HG03159 (cell line): ENCODE measurements around the gene ERF.
"Not testable (repeated sequence)": the region's sequence is repeated elsewhere in the genome, so short reads cannot be mapped to it uniquely, and the experiment has no call there.

Source experiments
- ATAC-seq: cut with Tn5 transposase; IDR thresholded peaks from one replicate; pipeline ENCODE4 v1.9.1; 2021; ENCODE audit warnings: mild to moderate bottlenecking, moderate library complexity; ENCODE audit not compliant: unreplicated experiment

ERF gene

DNA sequence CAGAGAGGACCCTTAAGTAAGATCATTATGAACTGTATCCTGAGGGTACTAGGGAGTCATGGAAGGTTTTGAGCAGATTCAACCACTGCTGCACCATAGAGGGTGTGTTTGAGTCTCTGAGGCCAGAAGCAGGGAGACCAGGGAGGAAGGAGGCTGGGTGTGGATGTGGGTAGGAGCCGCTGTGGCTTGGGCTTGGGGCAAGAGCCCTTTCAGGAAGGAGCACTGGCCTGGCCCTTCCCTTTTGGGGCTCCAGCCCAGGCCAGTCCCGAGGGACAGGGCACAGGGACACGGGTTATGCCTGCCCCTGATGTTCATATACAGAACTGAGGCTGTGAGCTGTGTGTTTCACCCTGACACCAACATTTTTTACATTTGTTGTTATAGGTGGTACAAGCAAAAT is 21.4 kb upstream of the ERF start:
- no peak for ATAC-seq

DNA sequence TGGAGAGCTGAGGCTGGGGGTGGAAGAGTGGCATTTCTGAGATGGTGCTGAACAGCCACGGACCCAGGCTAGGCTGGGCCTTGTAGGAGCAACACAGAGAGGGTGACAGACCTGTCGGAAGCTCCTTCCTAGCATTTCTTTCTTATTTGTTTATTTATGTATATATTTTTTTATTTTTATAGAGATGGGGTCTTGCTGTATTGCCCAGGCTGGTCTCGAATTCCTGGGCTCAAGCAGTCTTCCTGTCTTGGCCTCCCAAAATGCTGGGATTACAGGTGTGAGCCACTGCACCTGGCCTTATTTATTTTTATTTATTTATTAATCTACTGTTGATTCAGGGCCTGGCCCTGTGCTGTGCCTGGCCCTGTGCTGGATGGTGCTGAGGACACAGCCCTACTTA is 20.6 kb upstream of the ERF start:
- ATAC-seq, result no peak

DNA sequence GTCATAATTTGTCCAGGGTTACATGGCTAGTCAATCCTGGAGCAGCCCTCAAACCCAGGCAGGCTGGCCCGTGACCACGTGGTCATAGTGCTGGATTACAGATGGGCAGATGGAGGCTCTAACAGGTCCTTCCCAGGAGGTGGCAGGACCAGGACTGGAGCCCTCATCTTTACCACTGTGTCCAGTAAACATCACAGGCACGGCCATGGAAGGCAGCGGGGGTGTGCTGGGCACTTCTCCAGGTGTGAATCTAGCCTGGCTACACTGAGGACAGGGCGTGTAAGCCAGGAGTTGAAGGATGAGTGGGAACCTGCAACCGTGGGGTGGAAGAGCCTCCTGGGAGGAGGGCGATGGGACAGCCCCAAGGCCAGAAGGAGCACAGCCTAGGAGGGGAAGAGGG is 20.2 kb upstream of the ERF start:
- no peak for ATAC-seq

DNA sequence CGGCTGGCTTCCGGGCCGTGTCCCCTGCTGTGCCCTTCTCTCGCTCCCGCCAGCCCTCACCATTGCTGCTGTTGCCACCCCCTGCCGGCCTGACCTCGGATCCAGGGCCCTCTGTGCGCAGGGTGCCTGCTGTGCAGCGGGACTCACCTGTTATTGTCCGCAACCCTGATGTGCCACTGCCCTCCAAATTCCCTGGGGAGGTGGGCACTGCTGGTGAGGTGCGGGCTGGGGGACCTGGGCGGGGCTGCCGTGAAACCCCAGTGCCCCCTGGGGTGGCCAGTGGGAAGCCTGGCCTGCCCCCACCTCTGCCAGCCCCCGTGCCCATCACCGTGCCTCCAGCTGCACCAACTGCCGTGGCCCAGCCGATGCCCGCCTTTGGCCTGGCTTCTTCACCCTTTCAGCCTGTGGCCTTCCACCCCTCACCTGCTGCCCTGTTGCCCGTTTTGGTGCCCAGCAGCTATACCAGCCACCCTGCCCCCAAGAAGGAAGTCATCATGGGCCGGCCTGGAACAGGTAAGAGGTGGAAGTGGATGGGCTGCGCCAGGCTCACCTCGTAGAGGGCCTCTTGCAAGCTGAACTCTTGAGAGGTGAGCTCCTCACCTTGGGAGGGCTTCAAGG is 19.2 kb upstream of the ERF start:
- ATAC-seq, result no peak

DNA sequence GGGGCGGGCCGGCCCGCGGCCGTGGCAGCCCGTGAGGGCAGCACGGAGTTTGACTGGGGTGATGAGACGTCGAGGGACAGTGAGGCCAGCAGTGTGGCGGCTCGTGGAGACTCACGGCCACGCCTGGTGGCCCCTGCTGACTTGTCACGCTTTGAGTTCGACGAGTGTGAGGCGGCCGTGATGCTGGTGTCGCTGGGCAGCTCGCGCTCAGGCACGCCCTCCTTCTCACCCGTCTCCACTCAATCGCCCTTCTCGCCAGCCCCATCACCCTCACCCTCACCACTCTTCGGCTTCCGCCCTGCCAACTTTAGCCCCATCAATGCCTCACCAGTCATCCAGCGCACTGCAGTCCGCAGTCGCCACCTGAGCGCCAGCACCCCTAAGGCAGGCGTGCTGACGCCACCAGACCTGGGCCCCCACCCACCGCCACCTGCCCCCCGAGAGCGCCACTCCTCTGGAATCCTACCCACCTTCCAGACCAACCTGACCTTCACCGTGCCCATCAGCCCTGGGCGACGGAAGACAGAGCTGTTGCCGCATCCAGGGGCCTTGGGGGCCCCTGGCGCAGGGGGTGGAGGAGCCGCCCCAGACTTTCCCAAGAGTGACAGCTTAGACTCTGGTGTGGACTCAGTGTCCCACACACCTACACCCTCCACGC is 18.6 kb upstream of the ERF start:
- no peak for ATAC-seq

DNA sequence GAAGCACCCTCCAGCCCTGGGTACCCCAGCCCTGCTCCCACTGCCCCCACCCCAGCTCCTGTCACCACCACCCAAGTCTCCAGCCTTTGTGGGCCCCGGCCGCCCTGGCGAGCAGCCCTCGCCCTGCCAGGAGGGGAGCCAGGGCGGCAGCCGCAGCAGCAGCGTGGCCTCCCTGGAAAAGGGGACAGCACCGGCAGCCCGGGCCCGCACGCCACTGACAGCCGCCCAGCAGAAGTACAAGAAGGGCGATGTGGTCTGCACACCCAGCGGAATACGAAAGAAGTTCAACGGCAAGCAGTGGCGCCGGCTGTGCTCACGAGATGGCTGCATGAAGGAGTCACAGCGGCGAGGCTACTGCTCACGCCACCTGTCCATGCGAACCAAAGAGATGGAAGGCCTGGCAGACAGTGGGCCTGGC is 18.1 kb upstream of the ERF start:
- no peak for ATAC-seq

DNA sequence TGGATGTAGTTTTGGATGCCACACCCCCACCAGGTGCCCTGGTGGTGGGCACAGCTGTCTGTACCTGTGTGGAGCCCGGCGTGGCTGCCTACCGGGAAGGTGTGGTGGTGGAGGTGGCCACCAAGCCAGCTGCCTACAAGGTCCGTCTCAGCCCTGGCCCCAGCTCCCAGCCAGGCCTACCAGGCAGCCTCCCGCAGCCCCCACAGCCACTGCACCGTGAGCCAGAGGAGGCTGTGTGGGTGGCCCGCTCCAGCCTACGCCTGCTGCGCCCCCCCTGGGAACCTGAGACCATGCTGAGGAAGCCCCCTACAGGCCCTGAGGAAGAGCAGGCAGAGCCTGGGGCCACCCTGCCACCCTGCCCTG is 17.6 kb upstream of the ERF start:
- no peak for ATAC-seq

DNA sequence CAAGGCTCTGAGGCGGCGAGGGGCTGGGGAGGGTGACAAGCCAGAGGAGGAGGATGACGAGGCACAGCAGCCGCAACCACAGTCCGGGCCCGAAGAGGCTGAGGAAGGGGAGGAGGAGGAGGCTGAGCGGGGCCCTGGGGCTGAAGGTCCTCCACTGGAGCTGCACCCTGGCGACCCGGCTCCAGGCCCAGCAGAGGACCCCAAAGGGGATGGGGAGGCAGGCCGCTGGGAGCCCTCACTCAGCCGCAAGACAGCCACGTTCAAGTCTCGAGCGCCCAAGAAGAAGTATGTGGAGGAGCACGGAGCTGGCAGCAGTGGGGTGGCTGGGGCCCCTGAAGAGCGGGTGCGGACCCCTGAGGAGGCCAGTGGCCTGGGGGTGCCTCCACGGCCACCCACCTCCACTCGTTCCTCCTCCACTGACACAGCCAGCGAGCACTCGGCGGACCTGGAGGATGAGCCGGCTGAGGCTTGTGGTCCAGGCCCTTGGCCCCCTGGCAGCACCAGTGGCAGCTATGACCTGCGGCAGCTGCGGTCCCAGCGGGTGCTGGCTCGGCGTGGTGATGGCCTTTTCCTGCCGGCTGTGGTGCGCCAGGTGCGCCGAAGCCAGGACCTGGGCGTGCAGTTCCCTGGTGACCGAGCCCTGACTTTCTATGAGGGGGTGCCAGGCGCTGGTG is 17.1 kb upstream of the ERF start:
- ATAC-seq, result no peak

DNA sequence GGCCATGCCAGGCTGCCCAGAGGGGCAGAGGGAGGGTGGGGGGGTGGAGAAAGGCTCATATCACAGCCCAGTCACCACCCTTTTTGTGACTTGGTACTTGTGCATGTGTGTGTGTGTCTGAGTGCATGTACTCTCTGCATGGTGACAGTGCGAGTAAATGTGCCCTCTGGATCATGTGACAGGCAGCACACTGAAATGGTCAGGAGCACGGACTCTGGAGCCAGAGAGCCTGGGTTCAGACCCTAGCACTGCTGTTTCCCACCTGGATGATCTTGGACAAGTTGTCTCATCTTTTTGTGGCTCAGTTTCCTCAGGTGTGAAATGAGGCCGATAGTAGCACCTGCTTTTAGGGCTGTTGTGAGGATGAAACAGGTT is 16.1 kb upstream of the ERF start:
- ATAC-seq, result no peak

DNA sequence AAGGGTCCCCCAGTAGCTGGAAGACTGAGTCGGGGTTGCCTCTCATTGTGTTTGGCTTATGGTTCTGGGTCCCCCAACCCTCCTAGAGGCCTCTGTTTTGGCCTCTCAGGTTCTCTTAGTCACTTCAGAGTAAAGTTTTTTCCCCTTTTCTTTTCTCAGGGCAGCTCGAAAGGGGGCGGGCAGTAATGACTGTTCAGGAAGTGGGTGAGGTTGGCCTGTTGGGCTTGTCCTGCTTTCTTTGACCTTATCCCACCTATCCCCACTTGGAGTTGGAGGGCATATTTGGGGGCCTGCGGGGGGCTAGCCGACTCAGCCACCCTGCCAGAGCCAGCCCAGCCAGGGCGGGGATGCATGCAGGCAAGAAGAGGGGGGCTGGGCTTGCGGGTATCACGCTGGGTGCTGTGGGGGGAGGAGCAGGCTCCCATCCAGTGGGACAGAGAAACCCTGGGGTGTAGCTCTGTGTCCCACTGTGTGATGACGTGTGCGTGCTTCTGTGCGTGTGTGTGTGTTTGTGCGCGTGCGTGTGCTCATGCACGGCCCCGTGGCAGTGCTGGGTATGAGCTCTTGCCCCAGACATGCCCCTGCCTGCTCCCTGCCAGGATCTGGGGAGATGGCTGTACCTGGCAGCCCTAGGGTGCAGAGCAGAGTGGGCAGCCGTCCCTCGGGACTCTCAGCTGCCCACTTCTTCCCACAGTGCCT is 15.6 kb upstream of the ERF start:
- no peak for ATAC-seq

DNA sequence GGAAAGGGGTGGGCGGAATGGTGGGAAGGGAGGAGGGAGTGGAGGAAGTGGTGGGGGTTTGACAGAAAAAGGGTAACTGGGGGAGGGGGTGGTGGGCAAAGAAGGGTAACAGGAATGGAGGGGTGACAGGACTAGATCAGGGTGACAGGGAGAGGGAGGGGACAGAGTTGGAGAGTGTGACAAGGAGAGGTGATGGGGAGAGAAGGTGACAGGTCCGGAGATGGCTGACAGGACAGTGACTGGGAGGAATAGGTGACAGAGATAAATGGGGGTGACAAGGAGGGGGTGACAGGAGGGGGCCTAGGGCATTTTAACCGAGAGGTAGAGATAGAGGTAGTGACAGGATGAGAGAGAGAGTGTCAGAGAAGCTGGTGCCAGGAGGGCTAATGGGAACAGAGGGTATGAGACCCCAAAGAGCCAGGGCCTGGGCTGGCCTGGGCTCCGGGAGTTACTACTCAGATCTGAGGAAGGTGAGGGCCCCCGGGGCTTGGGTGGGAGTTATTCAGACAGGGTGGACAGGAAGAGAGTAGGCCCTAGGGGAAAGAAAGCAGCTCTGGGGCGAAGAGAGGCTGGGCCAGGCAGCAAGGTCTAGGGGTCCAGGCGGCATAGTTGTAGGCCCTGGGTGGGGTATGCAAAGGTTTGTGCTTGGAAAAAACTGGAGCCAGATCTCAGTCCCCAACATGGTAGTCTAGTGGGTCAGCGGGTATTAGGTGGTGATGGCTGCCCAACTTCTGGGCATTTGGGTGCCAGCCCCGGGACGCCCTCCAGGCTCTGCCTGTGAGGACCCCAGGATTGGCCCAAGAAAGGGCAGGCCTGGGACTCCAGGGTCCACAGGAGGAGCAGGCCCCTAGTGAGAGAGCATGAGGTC is 14.8 kb upstream of the ERF start:
- ATAC-seq, result no peak

DNA sequence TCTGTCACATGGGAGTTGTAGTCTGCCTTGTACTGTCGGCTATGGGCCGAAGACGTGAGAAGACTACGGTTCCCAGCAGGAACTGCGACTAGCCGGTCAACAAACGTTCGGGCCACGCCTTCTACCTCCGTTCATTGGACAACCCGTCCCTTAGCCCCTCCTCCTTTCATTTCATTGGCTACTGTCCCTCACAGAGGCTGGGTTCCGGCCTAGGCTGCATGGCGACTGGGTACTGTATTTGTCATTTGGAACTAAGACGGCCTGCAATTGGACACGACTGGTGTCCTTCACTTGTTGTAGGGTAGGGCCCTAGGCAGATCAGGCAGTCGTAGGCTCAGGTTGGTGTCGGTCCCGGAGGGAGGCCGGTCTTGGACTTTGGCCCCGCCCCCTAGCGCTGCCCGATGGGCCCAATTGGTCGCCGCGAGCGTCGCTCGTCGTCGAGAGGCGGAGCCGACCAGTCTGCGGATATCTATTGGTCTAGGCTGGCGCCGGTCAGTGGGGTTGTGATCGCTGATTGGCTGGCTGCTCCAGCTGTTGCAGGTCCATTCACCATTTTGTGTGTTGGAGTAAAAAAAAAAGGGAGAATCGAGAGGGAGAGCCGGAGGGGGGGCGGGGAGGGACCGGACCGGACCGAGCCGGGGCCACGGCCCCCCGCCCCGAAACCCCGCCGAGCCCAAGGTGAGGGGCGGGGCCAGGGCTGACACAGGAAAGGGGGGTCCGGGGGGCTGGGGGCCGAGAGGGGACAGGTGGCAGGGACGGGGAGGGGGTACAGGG is 14.0 kb upstream of the ERF start, which contains the start of gene CIC:
Gene CIC (plus strand): TSS at position 549 of the 774 bp plus-strand sequence. CDS start 2,532 bp downstream, outside the sequence.
- peak; percentile 83 for ATAC-seq

DNA sequence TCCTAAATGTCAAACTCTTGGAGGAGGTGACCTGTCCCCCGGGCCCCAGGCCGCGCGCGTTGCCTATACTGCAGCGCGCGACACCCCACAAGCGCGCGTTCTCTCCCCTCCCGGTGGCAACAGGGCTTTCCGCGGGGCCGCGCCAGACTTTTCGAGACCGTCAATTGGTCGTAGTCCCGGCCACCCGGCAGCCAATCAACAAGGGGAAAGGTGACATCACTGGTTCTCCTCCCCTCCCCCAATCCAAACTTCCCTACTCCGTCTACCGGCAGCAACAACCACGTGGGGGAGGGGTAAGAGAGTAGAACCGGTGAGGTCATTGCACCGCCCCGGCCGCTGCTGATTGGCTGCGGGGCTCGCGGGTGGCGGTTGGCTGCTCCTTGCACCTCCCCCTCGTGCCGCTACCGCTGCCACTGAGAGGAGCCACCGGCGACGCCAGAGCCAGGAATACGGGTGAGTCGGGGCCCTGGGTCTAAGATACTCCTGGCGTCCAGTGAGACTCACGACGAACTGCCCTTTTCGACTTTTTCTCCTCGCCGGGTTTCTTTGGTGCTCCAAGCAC is 13.3 kb upstream of the ERF start:
- peak; percentile 50 for ATAC-seq

DNA sequence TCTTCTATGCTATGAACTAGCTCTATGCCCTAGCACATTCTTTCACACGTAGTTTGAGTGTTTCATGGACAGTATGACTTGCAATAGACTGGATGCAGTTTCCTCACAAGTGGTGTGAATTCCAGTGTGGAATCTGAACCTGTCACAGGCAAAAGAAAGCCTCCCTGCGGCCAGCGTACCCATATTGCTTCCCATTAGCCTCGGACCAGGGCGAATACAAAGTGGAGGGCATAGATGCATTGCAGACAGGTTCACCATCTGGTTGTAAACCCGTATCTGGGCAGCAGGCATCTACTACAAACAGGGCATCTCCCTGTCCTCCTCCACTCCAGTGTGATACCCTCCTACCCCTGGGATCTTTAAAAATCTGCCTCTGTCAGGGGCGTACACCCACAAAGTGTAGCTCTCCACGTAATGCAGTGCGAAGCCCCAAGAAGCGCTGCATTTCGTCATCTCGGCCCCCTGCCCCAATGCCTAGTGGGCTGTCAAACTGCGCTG is 12.8 kb upstream of the ERF start:
- no peak for ATAC-seq

DNA sequence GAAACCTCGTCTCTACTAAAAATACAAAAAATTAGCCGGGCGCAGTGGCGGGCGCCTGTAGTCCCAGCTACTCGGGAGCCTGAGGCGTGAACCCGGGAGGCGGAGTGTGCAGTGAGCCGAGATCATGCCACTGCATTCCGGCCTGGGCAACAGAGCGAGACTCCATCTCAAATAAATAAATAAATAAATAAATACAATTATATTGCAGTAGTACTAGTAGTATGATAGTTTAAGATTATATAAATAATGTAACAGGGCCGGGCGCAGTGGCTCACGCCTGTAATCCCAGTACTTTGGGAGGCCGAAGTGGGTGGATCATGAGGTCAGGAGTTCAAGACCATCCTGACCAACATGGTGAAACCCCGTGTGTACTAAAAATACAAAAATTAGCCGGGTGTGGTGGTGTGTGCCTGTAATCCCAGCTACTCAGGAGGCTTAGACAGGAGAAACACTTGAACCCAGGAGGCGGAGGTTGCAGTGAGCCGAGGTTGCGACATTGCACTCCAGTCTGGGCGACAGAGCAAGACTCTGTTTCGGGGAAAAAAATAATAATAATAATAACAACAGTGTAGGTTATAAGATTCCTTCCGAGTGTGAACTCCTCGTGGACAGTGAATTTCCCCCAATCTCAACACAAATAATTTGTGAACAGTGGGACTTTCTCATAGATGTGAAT is 12.1 kb upstream of the ERF start:
- ATAC-seq, result not testable (repeated sequence)

DNA sequence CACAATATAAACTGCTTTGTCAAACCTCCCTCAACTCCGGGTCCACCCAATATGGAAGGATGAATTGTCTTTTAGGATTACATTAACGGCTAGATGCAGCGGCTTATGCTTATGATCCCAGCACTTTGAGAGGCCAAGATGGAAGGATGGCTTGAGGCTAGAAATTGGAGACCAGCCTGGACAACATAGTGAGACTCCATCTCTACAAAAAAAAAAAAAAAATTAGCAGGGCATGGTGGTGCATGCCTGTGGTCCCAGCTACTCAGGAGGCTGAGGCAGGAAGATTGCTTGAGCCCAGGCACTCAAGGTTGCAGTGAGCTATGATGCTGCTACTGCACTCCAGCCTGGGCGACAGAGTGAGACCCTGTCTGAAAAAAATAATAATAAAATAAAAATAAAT is 11.2 kb upstream of the ERF start:
- ATAC-seq, result not testable (repeated sequence)

DNA sequence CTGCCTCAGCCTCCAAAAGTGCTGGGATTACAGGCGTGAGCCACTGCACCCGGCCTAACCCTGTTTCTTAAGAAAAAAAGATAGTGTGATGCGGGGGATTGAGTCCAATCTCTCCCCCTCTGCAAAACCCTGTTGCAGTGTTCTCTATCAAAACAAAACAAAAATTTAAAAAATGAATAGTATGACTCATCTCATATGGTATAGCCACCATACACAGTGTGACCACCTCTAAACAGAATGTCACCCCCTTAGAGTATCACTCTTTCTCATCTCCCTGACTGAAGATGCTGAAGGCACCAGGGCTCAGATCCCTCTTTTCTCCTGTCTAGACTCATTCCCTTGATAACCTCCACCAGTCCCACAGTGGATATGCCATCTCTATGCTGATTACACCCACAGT is 6.8 kb upstream of the ERF start:
- no peak for ATAC-seq

DNA sequence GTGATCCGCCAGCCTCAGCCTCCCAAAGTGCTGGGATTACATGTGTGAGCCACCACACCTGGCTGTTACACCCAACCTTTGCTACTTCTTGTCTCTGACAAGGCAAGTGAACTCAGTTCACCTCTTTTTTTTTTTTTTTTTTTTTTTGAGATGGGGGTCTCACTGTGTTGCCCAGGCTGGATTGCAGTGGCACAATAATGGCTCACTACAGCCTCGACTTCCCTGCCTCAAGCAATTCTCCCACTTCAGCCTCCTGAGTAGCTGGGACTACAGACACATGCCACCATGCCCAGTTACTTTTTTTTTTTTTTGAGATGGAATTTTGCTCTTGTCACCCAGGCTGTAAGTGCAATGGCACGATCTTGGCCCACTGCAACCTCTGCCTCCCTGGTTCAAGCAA is 2.9 kb upstream of the ERF start:
- not testable (repeated sequence) for ATAC-seq
